Spinal cord (tissue), 10 donors: ENCODE results near the gene CYP2W1. TPM values are rescaled to one million over a fixed set of nuclear protein-coding genes. Genes with fewer than 3 reads are reported as not detected.
A peak's percentile ranks its signal among the peaks of the same experiment; 100 is the strongest.

ENCODE experiments used
- DNase-seq, 6 donors: peaks; one replicate each; pipeline versions ENCODE4 v3.0.0 to v3.0.0-alpha.2; 2013 to 2015; ENCODE audit warnings: low spot score in 6 of 6, low read depth in 4 of 6
- H3K27ac ChIP-seq: one replicate; pipeline ENCODE4 v1.5.1; 2013; ENCODE audit warnings: low read depth, low read length, control low read depth
- H3K27me3 ChIP-seq: one replicate; pipeline ENCODE4 v1.6.1; 2013; ENCODE audit warnings: low read length; ENCODE audit not compliant: control insufficient read depth, insufficient read depth
- H3K36me3 ChIP-seq: one replicate; pipeline ENCODE4 v1.6.1; 2013; ENCODE audit warnings: low read length; ENCODE audit not compliant: control insufficient read depth, insufficient read depth
- H3K4me1 ChIP-seq: one replicate; pipeline ENCODE4 v1.6.1; 2013; ENCODE audit warnings: low read length; ENCODE audit not compliant: control insufficient read depth, insufficient read depth
- H3K4me3 ChIP-seq: one replicate; pipeline ENCODE4 v1.5.1; 2013; ENCODE audit warnings: low read depth, low read length, control low read depth
- H3K9me3 ChIP-seq: one replicate; pipeline ENCODE4 v1.6.1; 2013; ENCODE audit warnings: low read length; ENCODE audit not compliant: control insufficient read depth, insufficient read depth
- WGBS: methylation state at CpG from one replicate; pipeline ENCODE4 v1.1.5; 2013; ENCODE audit warnings: missing lambda C conversion rate; ENCODE audit not compliant: insufficient coverage; 5-methylcytosine and 5-hydroxymethylcytosine counted together
- polyA plus RNA-seq, 2 donors: library from polyadenylated mRNA; unstranded; fragments of 120-200 nt; gene quantifications; one replicate each; pipeline ENCODE4 v1.2.1, GENCODE V29; 2013; ENCODE audit not compliant: insufficient read length in 2 of 2
- total RNA-seq, 2 donors: library from RNA; depleted of rRNA in 1 of 2; stranded (reverse); fragments of 120-200 nt in 1 of 2; fragments of >200 nt in 1 of 2; gene quantifications; one replicate each; pipeline versions ENCODE4 v1.2.3 to v1.2.4, GENCODE V29; 2013 to 2014
- donor health status: healthy.

Gene CYP2W1
- total and polyA plus RNA-seq, 4 donors: 0.44 to 1.8 (median 1.1) TPM

DNA sequence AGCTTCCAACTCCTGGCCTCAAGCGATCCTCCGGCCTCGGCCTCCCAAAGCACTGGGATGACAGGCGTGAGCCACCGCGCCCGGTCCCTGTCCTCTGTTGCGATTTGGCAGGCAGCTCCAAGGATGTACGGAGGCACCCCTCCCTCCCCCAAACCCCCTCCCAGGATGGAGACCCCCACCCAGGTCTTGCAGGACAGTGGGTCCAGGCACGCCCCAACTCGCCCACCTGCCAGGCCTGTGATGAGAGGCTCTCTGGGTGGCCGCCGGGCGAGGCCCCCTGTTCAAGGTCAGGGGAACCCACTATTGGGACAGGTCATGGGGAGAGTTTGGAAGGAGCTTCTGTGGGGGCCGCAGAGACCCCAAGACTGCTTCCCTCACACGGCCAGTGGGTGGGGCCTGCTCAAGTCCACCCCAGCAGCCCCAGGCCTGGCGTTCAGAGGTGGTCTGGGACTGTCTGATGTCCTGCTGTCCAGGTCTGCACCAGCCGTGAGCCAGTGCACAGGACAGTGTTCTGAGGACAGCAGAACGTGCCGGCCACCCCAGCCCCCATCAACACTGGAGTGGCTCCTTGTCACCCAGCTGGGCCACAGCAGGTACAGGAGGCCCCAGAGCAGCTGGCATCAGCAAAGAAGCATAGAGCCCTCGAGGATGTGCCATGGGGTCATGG is 31.0 kb upstream of the CYP2W1 start:
- 82% methylated on average over 13 of the region's 21 CpGs for WGBS
- H3K36me3 ChIP-seq: peaks cover 34% of the 10 kb centered on the region
- peaks cover 20% of the 10 kb centered on the region for H3K4me1 ChIP-seq
- H3K27me3 ChIP-seq: peaks cover 4% of the 10 kb centered on the region
- H3K9me3 ChIP-seq: no peaks in the 10 kb centered on the region
- no peak overlapping the region for H3K27ac ChIP-seq
- DNase-seq: no peak
- no peak overlapping the region for H3K4me3 ChIP-seq

DNA sequence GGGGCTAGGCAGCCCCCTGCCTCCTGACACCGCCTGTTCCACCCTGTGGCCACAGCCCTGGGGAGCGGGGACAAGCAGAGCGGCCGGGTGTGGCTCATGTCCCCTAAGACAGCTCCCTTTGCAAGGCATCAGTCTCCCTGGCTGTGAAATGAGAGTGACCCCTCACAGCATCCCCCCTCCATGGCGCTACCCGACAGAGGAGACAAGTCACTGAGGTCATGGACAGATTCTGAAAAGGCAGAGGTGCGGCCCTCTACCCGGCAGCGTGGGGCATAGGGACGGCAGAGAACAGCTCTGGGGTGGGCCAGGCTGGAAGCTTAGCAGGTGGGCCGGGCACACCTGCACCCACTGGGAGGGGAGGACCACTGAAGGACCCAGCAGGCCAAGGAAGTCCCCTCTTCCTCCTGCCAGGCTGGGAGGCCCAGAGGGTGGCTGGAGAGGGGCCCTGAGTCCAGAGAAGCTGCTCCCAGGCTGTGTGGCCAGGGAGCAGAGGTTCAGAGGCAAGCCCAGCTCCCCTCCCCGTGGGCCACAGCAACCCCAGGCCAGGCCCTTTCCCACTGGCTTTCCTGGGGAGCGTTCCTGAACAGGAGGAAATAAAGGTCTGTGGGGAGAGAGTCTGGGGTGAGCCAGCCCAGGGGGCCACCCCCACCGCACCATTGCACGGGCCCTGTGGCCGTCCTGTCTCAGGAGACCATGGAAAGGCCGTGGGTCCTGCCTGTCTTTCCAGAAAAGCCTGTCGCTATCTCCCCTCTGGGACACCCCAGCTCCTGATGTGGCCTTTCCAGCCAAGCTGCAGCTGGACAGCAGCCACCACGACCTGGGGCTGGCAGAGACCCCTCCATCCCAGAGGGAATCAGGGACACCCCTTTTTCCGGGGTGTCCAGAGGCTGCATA is 30.2 kb upstream of the CYP2W1 start:
- Histone ChIP-seq H3K9me3 (no peaks in the 10 kb centered on the region), H3K4me1 (peaks cover 24% of the 10 kb centered on the region), H3K4me3 (peak overlapping the region; percentile 40), H3K27ac (no peak overlapping the region), H3K27me3 (peaks cover 4% of the 10 kb centered on the region), H3K36me3 (peaks cover 33% of the 10 kb centered on the region)
- 79% methylated on average over 19 of the region's 20 CpGs for WGBS
- DNase-seq: no peak

DNA sequence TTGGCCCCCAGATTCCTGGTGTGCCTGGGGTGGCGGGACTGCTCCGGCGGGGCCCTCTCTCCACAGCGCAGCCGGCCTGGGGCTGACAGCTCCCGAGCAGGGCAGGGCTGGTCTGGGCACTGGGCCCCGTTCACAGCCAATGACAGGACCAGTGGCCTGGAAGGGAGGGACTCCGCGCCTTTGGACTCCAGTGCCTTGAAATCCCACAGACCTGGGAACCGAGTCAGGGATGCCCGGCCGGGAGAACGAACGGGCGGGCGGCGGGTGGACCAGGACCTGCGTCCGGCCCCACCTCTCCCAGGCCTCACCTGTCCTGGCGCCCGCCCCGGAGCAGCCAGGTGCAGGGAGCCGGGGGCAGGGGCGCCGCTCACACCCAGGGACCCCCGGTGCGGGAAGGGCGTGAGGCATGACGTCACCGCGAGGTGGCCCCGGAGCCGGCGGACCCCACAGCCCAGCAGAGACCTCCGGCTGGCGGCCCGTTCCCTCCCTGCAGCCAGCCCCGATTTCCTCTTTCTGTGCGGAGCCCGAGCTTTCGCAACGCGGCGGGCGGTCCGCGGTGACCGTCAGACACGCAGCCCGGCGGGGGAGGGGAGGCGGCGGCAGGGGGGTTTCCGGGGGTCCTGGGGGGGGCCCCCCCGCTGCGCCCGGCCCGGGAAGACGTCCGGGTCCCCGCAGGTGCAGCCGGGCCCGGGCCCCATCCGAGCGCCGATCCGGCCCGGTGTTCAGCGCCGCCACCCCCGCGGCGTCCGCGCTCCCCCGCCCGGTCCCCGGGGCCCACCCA is 29.2 kb upstream of the CYP2W1 start:
- WGBS: 1% methylated on average over 69 of the region's 78 CpGs
- Histone ChIP-seq H3K27ac (no peak overlapping the region), H3K27me3 (peaks cover 4% of the 10 kb centered on the region), H3K4me1 (peaks cover 31% of the 10 kb centered on the region), H3K9me3 (no peaks in the 10 kb centered on the region), H3K36me3 (peaks cover 33% of the 10 kb centered on the region), H3K4me3 (peak overlapping the region; percentile 40)
- peak in 3 of 6 donors; percentile 10 to 69 (median 61) for DNase-seq

DNA sequence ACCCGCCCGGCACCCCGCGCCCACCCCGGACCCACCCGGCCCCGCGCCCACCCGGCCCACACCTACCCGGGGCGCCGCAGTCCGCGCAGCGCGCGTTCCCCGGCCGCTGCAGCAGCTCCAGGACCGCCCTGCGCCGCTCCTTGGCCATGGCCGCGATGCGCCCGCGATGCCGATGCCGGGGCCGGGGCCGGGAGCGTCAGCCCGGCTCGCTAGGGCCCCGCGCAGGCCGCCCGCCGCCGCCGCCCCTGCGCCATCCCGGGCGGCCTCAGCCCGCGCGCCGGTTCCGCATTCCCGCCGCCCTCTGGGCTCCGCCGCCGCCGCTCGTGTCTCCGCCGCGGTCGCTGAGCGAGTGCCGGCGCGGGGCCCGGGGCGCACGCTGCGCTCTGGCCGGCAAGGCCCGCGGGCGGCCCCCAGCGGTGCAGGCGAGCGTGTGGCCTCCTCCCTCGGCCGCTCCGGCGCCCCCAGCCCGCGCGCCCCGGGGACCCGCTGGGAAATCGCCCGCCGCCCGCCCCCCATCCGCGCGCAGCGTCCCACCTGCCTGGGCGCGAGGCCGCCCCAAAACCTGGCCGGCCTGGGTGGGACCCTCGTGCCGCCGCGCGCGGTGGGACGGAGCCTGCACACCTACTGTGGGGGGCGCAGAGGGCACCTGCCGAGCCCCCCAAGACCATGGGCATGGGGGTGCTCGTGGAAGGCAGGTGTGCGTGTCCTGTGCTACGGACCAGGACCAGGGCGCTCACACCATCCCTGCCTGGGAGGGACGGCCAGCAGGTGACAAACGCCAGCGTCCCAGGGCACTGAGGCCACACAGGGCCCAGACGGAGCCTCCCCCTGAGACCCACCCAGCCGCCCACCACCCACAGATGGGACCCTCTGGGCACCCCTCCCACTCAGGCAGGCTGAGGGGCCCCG is 28.4 kb upstream of the CYP2W1 start, which contains the start of gene ADAP1:
ADAP1 (minus strand) TSS at position 351 of the 909 bp plus-strand sequence; CDS start at position 148, 203 bp downstream.
- H3K27ac ChIP-seq: no peak within 1 kb of the TSS
- H3K27me3 ChIP-seq: peaks cover 4% of the 10 kb centered on the region
- peak in 3 of 6 donors; percentile 23 to 73 (median 71) for DNase-seq
- H3K36me3 ChIP-seq: peaks cover 28% of the 10 kb centered on the region
- H3K9me3 ChIP-seq: no peaks in the 10 kb centered on the region
- H3K4me3 ChIP-seq: peak within 1 kb of the TSS; percentile 40
- 7% methylated on average over 109 of the region's 115 CpGs for WGBS
- H3K4me1 ChIP-seq: peaks cover 31% of the 10 kb centered on the region

DNA sequence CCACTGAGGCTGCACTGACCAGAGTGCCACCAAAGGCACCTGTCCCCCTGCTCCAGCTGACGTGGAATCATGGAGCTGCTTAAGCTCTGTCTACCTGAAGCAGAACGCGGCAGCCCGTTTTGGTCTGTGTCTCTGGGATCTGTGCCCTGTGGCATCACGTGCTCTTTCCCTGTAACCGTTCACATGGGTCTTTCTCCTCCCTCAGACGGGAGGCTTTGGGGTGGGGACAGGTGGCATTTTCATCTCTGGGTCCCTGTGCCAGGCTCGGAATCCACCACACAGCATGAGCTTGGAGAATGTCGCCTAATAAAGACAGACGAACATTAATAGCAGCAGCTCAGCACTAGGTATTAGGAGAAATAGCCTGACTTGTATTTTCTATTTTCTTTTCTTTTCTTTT is 26.9 kb upstream of the CYP2W1 start:
- Histone ChIP-seq H3K36me3 (peaks cover 25% of the 10 kb centered on the region), H3K9me3 (no peaks in the 10 kb centered on the region), H3K4me1 (peaks cover 31% of the 10 kb centered on the region), H3K27ac (no peak overlapping the region), H3K27me3 (peaks cover 4% of the 10 kb centered on the region), H3K4me3 (no peak overlapping the region)
- DNase-seq: no peak
- WGBS: 96% methylated on average over 5 of the region's 10 CpGs

DNA sequence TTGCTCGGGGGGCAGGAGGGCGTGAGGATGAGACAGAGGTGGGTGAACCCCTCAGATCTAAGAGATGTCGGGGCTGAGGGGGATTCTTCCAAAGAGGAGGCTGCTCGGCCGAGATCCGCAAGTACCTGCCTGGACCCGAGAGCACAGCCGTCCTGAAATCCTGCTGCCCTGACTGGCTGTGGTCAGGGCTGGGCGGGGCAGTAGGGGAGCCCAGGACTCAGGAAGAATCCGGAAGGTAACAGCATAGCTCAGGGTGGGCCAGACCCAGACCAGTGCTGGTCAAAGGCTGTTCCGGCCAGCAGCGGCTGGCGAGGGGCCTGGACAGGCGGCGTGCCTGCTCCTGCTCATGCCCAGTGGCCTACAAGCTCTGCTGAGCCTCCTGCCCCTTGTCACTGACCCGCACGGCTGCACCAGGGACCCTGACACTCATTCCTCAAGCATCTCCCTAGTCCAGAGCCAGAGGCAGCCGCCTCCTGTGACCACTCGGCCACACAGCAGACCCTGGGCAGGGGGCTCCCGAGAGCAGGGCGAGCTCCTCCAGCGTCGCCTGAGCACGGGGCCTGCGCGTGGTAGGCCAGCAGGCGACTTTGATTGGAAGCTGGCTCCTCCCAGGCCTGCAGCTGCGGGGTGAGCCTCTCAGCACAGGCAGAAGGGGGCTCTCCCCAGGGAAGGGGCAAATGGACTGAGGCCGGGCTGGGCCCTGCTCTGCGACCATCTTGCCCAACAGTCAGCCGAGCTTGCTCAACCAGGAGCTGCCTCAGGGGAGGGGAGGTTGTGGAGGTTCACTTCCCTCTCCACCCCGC is 25.4 kb upstream of the CYP2W1 start:
- Histone ChIP-seq H3K27me3 (peaks cover 4% of the 10 kb centered on the region), H3K4me1 (peaks cover 27% of the 10 kb centered on the region), H3K27ac (no peak overlapping the region), H3K4me3 (no peak overlapping the region), H3K9me3 (no peaks in the 10 kb centered on the region), H3K36me3 (peaks cover 17% of the 10 kb centered on the region)
- WGBS: 61% methylated on average over 28 of the region's 32 CpGs
- DNase-seq: no peak

DNA sequence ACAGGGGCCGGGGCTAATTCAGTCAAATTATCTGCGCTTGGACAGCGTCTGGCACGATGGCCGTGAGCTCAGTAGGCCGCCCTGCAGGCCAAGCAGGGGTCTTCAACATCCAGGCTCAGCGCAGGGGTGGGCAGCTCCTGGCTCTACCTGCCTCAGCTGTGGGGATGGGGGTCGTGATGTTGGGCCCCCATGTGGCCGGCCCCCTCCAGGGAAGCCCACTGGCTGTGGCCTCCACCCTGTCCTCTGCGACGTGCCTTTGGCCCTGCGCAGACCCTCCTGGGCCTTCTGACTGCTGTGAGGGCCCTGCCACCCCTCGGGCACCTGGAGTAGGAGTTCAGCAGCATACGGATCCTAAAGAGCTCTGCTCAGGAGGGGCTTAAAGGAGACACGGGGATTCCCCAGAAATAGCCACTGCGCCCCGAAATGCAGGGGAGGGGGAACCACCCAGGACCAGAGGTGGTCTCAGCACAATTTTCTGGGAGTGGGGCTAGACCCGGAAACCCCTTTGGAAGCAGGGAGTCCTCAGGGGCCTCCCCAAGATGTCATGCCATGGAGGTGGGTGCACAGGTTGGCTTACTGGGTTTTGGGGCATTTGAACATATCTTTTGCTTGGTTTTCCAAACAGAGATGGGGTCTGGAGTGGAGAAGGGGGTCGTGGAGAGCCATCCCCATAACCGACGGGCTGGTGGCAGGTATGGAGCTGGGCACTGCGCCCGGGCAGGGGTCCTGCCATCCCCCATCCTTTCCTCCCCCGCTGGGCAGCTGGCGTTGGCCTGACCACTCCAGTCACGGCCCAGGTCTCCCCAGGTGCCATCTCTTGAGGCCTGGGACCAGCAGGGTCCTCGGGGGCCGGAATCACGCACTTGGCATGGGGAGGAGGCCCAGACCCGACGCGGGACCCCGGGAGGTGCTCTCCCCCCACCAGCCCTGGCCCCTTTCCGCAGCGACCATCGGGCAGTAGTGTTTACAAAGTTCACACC is 24.5 kb upstream of the CYP2W1 start:
- DNase-seq: no peak
- H3K36me3 ChIP-seq: peaks cover 12% of the 10 kb centered on the region
- H3K27me3 ChIP-seq: no peaks in the 10 kb centered on the region
- H3K4me1 ChIP-seq: peaks cover 20% of the 10 kb centered on the region
- WGBS: 77% methylated on average over 24 of the region's 36 CpGs
- no peaks in the 10 kb centered on the region for H3K9me3 ChIP-seq
- H3K4me3 ChIP-seq: no peak overlapping the region
- H3K27ac ChIP-seq: no peak overlapping the region
